ENCODE results near the gene BAD. TPM values are rescaled to one million over a fixed set of nuclear protein-coding genes. Genes with fewer than 3 reads are reported as not detected.

The BAD gene
- total and polyA plus RNA-seq, 10 donors: 27.0 to 67.3 (median 40.4) TPM

- peak overlapping the region in 6 of 8 donors; percentile 72 to 97 (median 77) for H3K4me3 ChIP-seq
- DNase-seq: peak; percentile 74
- H3K9me3 ChIP-seq: no peaks in the 10 kb centered on the region
- H3K27me3 ChIP-seq (replicated peaks in 1 of 7): no peaks in the 10 kb centered on the region
- H3K4me1 ChIP-seq: peaks cover 46 to 97% (median 81%) of the 10 kb centered on the region in 6 donors
- no peak for TF ChIP-seq POLR2A (IDR thresholded peaks at IDR 0.05)
- TF ChIP-seq POLR2AphosphoS5 (IDR thresholded peaks at IDR 0.05): no peak
- no peak for TF ChIP-seq CTCF (IDR thresholded peaks at IDR 0.05 in 8 of 11, conservative IDR thresholded peaks at IDR 0.05 in 3 of 11)
- 84 to 94% (median 87%) methylated on average over 3 of the region's 3 CpGs for WGBS, 5 donors
- H3K27ac ChIP-seq: peak overlapping the region; percentile 89 to 98 (median 94)
- H3K36me3 ChIP-seq: peaks cover 0 to 29% (median 14%) of the 10 kb centered on the region in 6 donors
- intact Hi-C loops (cut with DNase I; ENCODE audit: low total_unique reads): no loop called here
Observed at GRCh38 chr11:64227405-64227956, 57.0 kb downstream of the BAD start.

- peaks cover 0 to 38% (median 18%) of the 10 kb centered on the region in 6 donors for H3K36me3 ChIP-seq
- H3K9me3 ChIP-seq: no peaks in the 10 kb centered on the region
- no peaks in the 10 kb centered on the region for H3K27me3 ChIP-seq (replicated peaks in 1 of 7)
- WGBS, 5 donors: 0 to 4% (median 3%) methylated on average over 2 to 26 of the region's 26 CpGs
- intact Hi-C loops (cut with DNase I; ENCODE audit: low total_unique reads): no loop called here
- TF ChIP-seq POLR2A (IDR thresholded peaks at IDR 0.05) (no peak), POLR2AphosphoS5 (IDR thresholded peaks at IDR 0.05) (peak; percentile 69 to 78 (median 76)), CTCF (IDR thresholded peaks at IDR 0.05 in 8 of 11, conservative IDR thresholded peaks at IDR 0.05 in 3 of 11) (peak in 1 of 11 experiments; percentile 6)
- H3K4me1 ChIP-seq: peaks cover 42 to 95% (median 74%) of the 10 kb centered on the region in 6 donors
- peak; percentile 94 for DNase-seq
- H3K27ac ChIP-seq: peak overlapping the region; percentile 89 to 98 (median 94)
- peak overlapping the region; percentile 72 to 97 (median 75) for H3K4me3 ChIP-seq
Observed at GRCh38 chr11:64226507-64227051, 57.9 kb downstream of the BAD start.

- 0 to 2% (median 1%) methylated on average over 23 to 54 of the region's 54 CpGs for WGBS, 5 donors
- peak within 1 kb of the TSS; percentile 89 to 98 (median 94) for H3K27ac ChIP-seq
- no peaks in the 10 kb centered on the region for H3K27me3 ChIP-seq (replicated peaks in 1 of 7)
- H3K36me3 ChIP-seq: peaks cover 0 to 45% (median 26%) of the 10 kb centered on the region in 6 donors
- H3K9me3 ChIP-seq: no peaks in the 10 kb centered on the region
- peak in 6 of 11 experiments; percentile 5 to 43 (median 14) for TF ChIP-seq CTCF (IDR thresholded peaks at IDR 0.05 in 8 of 11, conservative IDR thresholded peaks at IDR 0.05 in 3 of 11)
- TF ChIP-seq POLR2A (IDR thresholded peaks at IDR 0.05): peak; percentile 9 to 79 (median 66)
- peak; percentile 93 to 96 (median 93) for TF ChIP-seq POLR2AphosphoS5 (IDR thresholded peaks at IDR 0.05)
- DNase-seq: peak; percentile 98
- intact Hi-C loops (cut with DNase I; ENCODE audit: low total_unique reads): no loop called here
- H3K4me1 ChIP-seq: peaks cover 36 to 92% (median 66%) of the 10 kb centered on the region in 6 donors
- peak within 1 kb of the TSS; percentile 72 to 97 (median 75) for H3K4me3 ChIP-seq
Observed at GRCh38 chr11:64225608-64226506, 58.6 kb downstream of the BAD start, which contains the start of the genes NUDT22 and TRPT1. Gene NUDT22 (plus strand): TSS chr11:64226274. CDS start chr11:64226653, 379 bp downstream. Gene TRPT1 (minus strand): TSS chr11:64226186. CDS start chr11:64225860, 326 bp downstream.

Data from spleen (tissue), 11 donors.